Skeletal muscle satellite cell (primary cell): ENCODE data around the gene KRTAP4-7.
"Not testable (repeated sequence)": the region's sequence is repeated elsewhere in the genome, so short reads cannot be mapped to it uniquely, and the experiment has no call there.

Source experiments
- H3K27me3 ChIP-seq: 2 replicates; pipeline ENCODE4 v1.7.0; 2013; ENCODE audit warnings: low read length; ENCODE audit not compliant: control insufficient read depth, insufficient read depth
- H3K36me3 ChIP-seq: 2 replicates; pipeline ENCODE4 v1.7.0; 2013; ENCODE audit warnings: mild to moderate bottlenecking, control low read depth, low read length; ENCODE audit not compliant: insufficient read depth
- H3K4me1 ChIP-seq: 2 replicates; pipeline ENCODE4 v1.7.0; 2013; ENCODE audit warnings: low read length; ENCODE audit not compliant: control insufficient read depth, insufficient read depth
- H3K4me2 ChIP-seq: 2 replicates; pipeline ENCODE4 v1.7.0; 2013; ENCODE audit warnings: mild to moderate bottlenecking, low read length
- H3K4me3 ChIP-seq: 2 replicates; pipeline ENCODE4 v1.7.0; 2013; ENCODE audit warnings: low read length
- H3K9ac ChIP-seq: 2 replicates; pipeline ENCODE4 v1.7.0; 2013; ENCODE audit warnings: mild to moderate bottlenecking, low read depth, low read length, moderate library complexity
- H3K9me3 ChIP-seq: replicated peaks from 2 replicates; pipeline ENCODE4 v1.7.0; 2013; ENCODE audit warnings: mild to moderate bottlenecking, control low read depth, low read length

KRTAP4-7 gene

DNA sequence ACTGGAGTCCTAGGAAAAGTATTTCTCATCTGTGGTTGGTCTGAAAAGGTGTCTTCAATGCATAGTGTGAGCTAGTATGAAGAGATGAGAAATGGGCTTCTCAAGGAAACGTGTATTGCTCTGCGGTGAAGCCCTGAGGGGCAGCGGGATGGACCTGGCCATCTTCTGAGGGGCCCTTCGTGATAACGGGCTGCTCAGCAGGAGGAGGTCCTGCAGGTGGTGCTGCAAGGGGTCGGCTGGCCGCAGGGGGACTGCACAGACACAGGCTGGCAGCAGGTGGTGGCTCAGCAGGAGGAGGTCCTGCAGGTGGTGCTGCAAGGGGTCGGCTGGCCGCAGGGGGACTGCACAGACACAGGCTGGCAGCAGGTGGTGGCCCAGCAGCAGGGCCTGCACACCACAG, 29.4 kb upstream of the KRTAP4-7 start:
- not testable (repeated sequence) for H3K9ac ChIP-seq, H3K4me3 ChIP-seq, H3K36me3 ChIP-seq, H3K4me2 ChIP-seq, H3K9me3 ChIP-seq, H3K27me3 ChIP-seq
- H3K4me1 ChIP-seq = peaks cover 20% of the 10 kb centered on the region

DNA sequence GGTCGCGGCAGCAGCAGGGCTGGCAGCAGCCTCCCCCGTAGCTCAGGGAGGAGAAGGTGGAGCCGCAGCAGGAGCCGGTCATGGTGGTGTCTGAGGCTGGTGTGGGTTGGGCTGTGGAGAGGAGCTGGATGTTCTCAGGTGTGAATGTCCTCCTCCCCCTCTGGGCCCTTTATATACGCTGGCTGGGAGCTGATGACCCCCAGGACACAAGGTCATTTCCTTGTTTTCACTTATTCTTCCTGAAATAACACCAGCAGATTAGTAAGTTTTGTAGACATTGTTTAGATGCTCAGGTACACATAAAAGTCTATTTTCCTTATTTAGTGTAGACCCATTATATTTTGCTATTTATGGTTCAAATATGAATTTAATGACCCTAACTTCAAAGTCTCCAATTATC, 28.8 kb upstream of the KRTAP4-7 start, which contains the start of gene KRTAP2-2:
KRTAP2-2 (minus strand) TSS at position 101 of the 400 bp plus-strand sequence; CDS start at position 82, 19 bp downstream.
- H3K4me1 ChIP-seq = peaks cover 24% of the 10 kb centered on the region
- not testable (repeated sequence) for H3K9ac ChIP-seq, H3K36me3 ChIP-seq, H3K4me2 ChIP-seq, H3K9me3 ChIP-seq, H3K27me3 ChIP-seq, H3K4me3 ChIP-seq

DNA sequence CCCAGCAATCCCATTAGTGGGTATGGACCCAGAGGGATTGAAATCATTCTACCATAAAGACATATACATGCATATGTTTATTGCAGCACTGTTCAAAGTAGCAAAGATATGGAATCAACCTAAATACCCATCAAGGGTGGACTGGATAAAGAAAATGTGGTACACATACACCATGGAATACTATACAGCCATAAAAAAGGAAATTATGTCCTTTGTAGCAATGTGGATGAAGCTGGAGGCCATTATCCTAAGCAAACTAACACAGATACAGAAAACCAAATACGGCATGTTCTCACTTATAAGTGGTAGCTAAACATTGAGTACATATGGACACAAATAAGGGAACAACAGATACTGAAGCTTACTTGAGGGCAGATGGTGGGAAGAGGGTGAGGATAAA, 26.4 kb upstream of the KRTAP4-7 start:
- Histone ChIP-seq H3K9ac (no peak overlapping the region), H3K9me3 (no peaks in the 10 kb centered on the region), H3K27me3 (no peaks in the 10 kb centered on the region), H3K4me1 (peaks cover 41% of the 10 kb centered on the region), H3K4me3 (no peak overlapping the region), H3K4me2 (no peak overlapping the region), H3K36me3 (no peaks in the 10 kb centered on the region)

DNA sequence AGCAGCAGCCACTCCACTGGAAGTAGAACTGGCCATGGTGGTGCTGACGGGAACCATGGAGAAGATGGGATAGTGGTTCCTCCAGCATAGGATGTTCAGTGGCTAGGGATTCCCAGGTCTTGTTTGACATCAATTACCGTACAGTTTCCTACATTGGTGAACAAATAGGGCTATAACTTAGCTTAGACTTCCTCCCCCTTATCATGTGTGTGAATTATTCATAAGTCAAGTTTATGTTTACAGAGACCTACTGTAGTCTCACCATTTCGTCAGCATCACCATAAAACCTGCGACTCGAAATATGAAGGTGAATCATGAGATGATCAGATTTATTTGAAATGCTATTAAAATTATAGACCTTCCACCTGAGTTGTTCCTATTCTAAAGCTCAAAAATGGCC, 25.2 kb upstream of the KRTAP4-7 start:
- Histone ChIP-seq H3K27me3 (no peaks in the 10 kb centered on the region), H3K4me3 (no peak overlapping the region), H3K4me2 (peak overlapping the region; percentile 22), H3K36me3 (no peaks in the 10 kb centered on the region), H3K9me3 (no peaks in the 10 kb centered on the region), H3K4me1 (peaks cover 48% of the 10 kb centered on the region), H3K9ac (peak overlapping the region; percentile 71)

DNA sequence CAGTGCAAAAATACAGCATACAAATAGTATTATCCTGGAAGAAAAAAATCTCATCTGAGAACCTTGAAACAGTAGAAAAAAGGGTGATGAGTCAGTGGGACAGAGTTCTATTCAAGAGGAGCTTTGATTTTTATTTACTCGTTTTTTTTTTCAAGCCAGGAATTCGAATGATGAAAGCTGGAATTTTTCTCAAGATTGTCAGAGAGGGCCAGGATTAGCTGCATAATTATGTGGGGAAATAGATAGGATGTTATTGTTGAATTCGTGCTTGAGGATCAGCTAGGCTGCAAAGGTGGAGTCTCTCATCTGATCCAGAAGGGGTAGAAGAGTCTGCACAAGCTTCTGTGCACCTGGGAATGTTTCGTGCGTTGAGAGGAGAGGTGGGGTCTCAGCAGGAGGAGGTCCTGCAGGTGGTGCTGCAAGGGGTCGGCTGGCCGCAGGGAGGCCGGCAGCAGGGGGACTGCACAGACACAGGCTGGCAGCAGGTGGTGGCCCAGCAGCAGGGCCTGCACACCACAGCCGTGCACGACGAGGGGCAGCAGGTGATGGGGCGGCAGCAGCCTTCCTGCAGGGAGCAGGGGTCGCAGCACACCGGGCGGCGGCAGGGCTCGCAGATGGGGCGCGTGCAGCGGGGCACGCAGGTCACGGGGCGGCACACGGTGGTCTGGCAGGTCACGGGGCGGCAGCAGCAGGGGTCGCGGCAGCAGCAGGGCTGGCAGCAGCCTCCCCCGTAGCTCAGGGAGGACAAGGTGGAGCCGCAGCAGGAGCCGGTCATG, 24.5 kb upstream of the KRTAP4-7 start:
- not testable (repeated sequence) for H3K4me3 ChIP-seq, H3K27me3 ChIP-seq, H3K9me3 ChIP-seq, H3K36me3 ChIP-seq
- Histone ChIP-seq H3K4me1 (peaks cover 49% of the 10 kb centered on the region), H3K4me2 (peak overlapping the region; percentile 67), H3K9ac (peak overlapping the region; percentile 76)

DNA sequence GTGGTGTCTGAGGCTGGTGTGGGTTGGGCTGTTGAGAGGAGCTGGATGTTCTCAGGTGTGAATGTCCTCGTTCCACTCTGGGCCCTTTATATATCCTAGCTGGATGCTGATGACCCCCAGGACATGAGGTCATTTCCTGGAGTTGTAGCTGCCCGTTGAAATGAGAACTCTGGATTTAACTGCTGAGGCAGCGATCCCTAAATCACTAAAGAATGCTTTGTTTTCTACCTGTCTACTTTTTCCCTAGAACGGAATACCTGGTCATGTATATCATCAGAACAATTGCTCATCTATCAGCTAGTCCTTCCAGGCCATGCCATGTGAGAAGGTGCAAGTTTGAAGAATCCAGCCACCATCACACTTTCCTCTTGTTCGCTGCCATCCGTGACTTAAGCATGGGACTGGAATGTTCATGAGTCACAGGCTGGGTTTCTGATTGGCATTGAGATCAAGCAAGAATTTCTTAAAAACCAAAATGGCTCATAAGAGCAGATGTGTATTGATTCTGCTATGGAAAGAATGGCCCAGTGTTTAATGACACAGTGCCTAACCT, 23.8 kb upstream of the KRTAP4-7 start, which contains the start of gene KRTAP2-3:
KRTAP2-3 (minus strand) TSS at position 63 of the 553 bp plus-strand sequence. CDS start 64 bp downstream, outside the sequence.
- Histone ChIP-seq H3K27me3 (no peaks in the 10 kb centered on the region), H3K4me2 (peak within 1 kb of the TSS; percentile 67), H3K9ac (peak within 1 kb of the TSS; percentile 76), H3K4me1 (peaks cover 49% of the 10 kb centered on the region), H3K36me3 (no peaks in the 10 kb centered on the region), H3K9me3 (no peaks in the 10 kb centered on the region), H3K4me3 (no peak within 1 kb of the TSS)

DNA sequence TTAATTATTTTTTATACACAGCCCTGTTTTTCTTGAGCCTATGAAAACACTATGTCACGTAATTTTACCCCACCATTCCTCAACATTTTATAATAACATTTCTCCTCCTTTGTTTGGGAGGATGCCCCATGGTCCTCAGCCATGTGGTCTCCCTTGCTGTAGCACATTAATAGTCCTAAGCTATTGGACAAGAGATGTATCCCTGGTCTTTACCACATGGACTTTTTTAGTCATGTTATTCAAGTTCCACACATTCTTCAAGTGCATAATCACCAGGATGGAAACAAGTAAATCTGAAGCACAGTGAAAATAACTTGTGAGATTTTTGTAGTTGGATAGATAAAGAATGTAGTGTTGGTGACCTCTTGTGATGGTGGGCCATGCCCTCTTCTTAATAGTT, 22.0 kb upstream of the KRTAP4-7 start:
- H3K27me3 ChIP-seq = no peaks in the 10 kb centered on the region
- H3K36me3 ChIP-seq = no peaks in the 10 kb centered on the region
- H3K4me1 ChIP-seq = peaks cover 60% of the 10 kb centered on the region
- H3K4me3 ChIP-seq = no peak overlapping the region
- no peak overlapping the region for H3K4me2 ChIP-seq
- H3K9me3 ChIP-seq = no peaks in the 10 kb centered on the region
- H3K9ac ChIP-seq = peak overlapping the region; percentile 80

DNA sequence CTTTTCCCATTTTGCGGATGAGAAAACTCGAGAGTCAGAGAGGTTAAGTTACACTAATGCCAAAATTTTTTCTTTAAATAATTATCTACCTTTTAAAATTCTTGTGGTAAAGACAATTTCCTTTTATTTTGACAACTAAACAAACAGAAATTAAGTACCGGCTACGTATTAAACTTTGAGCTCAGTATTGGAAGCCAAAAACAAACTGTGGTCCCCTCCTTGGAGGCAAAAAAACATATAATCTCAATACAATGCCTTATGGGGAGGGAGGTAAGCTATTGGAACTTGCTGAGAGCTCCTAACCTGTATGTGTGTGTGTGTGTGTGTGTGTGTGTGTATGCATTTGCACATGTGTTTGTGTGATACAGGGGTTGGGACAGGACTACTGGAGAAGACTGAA, 20.5 kb upstream of the KRTAP4-7 start:
- no peaks in the 10 kb centered on the region for H3K36me3 ChIP-seq
- H3K9ac ChIP-seq = peak overlapping the region; percentile 80
- no peaks in the 10 kb centered on the region for H3K9me3 ChIP-seq
- H3K27me3 ChIP-seq = no peaks in the 10 kb centered on the region
- no peak overlapping the region for H3K4me3 ChIP-seq
- no peak overlapping the region for H3K4me2 ChIP-seq
- H3K4me1 ChIP-seq = peaks cover 57% of the 10 kb centered on the region

DNA sequence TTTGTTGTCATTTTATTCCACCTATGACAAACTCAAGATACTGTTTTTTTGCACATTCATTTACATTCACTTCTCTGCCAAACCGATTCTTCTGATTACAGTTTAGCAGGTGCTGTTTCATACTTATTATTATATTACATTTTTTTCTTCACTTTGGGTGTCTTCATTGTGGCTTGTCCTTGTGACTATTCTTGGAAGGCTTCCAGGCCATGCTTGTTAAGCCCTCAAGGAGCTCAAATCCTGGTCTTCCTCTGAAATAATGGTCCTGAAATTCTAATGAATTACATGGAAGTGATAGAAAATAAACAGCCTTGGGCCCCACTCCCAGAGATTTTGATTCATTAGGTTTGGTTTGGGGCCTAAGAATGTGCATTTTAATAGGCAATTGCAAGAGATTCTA, 19.6 kb upstream of the KRTAP4-7 start:
- no peak overlapping the region for H3K4me2 ChIP-seq
- H3K27me3 ChIP-seq = no peaks in the 10 kb centered on the region
- no peak overlapping the region for H3K9ac ChIP-seq
- no peak overlapping the region for H3K4me3 ChIP-seq
- peaks cover 50% of the 10 kb centered on the region for H3K4me1 ChIP-seq
- H3K9me3 ChIP-seq = no peaks in the 10 kb centered on the region
- no peaks in the 10 kb centered on the region for H3K36me3 ChIP-seq

DNA sequence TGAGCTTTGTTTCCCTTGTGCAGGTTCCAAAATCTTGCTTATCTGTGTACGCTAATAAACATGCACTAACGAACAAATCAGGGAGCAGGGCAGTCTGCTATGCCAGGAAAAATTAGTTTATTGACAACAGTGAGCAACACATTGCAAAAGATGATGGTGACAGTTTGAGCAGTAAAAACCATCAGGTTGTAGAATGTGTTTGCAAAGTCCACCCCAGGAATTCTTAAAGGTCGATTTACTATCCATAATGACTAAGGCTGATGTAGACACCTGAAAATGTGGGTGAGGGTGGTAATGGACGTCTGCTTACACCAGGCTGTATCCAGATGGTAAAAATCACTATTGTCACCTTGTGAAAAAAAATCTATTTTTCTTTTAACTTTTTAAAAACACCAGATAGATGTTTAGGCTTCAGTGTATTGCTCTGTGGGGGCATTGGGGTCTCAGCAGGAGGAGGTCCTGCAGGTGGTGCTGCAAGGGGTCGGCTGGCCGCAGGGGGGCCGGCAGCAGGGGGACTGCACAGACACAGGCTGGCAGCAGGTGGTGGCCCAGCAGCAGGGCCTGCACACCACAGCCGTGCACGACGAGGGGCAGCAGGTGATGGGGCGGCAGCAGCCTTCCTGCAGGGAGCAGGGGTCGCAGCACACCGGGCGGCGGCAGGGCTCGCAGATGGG, 18.8 kb upstream of the KRTAP4-7 start:
- not testable (repeated sequence) for H3K9me3 ChIP-seq, H3K27me3 ChIP-seq, H3K4me3 ChIP-seq, H3K4me2 ChIP-seq, H3K36me3 ChIP-seq, H3K9ac ChIP-seq
- H3K4me1 ChIP-seq = peaks cover 43% of the 10 kb centered on the region

DNA sequence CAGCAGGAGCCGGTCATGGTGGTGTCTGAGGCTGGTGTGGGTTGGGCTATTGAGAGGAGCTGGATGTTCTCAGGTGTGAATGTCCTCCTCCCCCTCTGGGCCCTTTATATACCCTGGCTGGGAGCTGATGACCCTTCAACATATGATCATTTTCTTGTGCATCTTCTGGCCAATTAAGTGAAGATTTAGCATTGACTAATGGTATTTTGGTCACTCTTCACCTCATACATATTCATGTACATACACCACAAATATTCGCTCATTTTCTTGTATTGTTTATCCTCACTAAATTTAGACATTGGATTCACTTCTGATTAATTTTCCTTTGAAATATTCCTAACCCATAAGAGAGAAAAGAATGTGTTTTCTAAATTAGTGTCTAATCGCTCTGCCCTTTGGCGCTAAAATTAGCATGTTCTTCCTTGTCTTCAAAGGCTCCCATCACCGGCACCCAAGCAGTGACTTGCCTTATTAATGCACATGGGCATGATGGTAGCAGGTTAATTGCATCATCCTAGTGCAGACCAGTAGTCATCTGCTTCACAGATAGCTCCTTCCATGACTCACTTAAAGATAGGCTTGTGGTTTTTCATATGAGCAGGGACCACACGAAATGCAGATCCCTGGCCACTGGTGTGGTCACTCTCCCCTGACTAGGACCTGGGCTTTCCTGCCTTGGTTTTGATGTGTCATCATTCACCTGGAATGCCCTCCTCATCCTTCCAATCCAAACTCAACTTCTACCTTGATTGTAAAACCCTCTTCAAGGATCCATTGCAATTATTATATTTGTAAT, 17.9 kb upstream of the KRTAP4-7 start, which contains the start of gene KRTAP2-4:
KRTAP2-4 (minus strand) TSS at position 51 of the 796 bp plus-strand sequence; CDS start at position 17, 34 bp downstream.
- Histone ChIP-seq H3K4me2 (no peak within 1 kb of the TSS), H3K27me3 (no peaks in the 10 kb centered on the region)

More for the DNA sequence above, 17.9 kb upstream of the KRTAP4-7 start, which contains the start of gene KRTAP2-4:
- H3K36me3 ChIP-seq = no peaks in the 10 kb centered on the region
- H3K9me3 ChIP-seq = no peaks in the 10 kb centered on the region
- H3K9ac ChIP-seq = no peak within 1 kb of the TSS
- peaks cover 35% of the 10 kb centered on the region for H3K4me1 ChIP-seq
- H3K4me3 ChIP-seq = no peak within 1 kb of the TSS
